ENCODE measurements around the gene ITPR3.

The ITPR3 gene

DNA sequence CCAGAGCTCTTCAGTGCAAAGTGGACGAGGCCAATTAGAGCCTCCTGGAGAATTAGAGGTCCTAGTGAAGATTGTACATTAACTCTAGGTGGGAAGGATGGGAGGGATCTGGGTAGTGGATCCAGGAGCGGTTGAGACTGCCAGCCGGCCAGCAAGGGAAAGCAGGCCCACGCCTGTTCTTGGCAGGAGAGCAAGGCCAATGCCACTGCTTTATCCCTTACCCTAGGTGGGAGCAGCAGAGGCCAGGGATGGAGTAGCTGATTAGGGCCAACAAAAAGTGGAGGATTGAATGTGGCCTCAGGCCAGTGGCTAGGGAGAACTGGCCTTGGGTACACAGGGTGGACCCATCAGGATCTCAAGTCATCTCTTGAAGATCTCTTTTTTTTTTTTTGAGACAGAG is 3.7 kb downstream of the ITPR3 start:
- Histone ChIP-seq H3K4me3 (ENCODE audit: low read depth, low read length, poor library complexity, severe bottlenecking) (no peak overlapping the region), H4K20me1 (ENCODE audit: insufficient read depth, low read length) (no peaks in the 10 kb centered on the region), H3K9me2 (ENCODE audit: low read depth, low read length) (no peaks in the 10 kb centered on the region), H3K4me2 (ENCODE audit: low read length) (no peak overlapping the region; the same call in 1 of the 2 replicates), H3K36me3 (ENCODE audit: insufficient read depth, low read length) (peaks cover 24% of the 10 kb centered on the region; the same call in 1 of the 2 replicates), H3K4me1 (ENCODE audit: insufficient read depth, low read length, severe bottlenecking) (peaks cover 83% of the 10 kb centered on the region), H3K9ac (ENCODE audit: low read length) (no peak overlapping the region; the same call in 1 of the 2 replicates), H3K9me3 (ENCODE audit: low read length) (no peaks in the 10 kb centered on the region), H2AFZ (ENCODE audit: low read length) (no peak overlapping the region), H3K27ac (ENCODE audit: low read depth, low read length, poor library complexity, severe bottlenecking) (peak overlapping the region; percentile 78), H3K79me2 (ENCODE audit: insufficient read depth, low read length) (0 out of 2 replicates have a peak, but pooled peaks cover 10% of the 10 kb centered on the region), H3F3A (ENCODE audit: insufficient read depth, low read length) (no peaks in the 10 kb centered on the region), H3K27me3 (ENCODE audit: insufficient read depth, low read length) (no peaks in the 10 kb centered on the region)
- TF ChIP-seq, protein P1, sequence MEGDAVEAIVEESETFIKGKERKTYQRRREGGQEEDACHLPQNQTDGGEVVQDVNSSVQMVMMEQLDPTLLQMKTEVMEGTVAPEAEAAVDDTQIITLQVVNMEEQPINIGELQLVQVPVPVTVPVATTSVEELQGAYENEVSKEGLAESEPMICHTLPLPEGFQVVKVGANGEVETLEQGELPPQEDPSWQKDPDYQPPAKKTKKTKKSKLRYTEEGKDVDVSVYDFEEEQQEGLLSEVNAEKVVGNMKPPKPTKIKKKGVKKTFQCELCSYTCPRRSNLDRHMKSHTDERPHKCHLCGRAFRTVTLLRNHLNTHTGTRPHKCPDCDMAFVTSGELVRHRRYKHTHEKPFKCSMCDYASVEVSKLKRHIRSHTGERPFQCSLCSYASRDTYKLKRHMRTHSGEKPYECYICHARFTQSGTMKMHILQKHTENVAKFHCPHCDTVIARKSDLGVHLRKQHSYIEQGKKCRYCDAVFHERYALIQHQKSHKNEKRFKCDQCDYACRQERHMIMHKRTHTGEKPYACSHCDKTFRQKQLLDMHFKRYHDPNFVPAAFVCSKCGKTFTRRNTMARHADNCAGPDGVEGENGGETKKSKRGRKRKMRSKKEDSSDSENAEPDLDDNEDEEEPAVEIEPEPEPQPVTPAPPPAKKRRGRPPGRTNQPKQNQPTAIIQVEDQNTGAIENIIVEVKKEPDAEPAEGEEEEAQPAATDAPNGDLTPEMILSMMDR (IDR thresholded peaks at IDR 0.05; ENCODE audit: low read length): no peak
- no peak for TF ChIP-seq EZH2 (IDR thresholded peaks at IDR 0.05; ENCODE audit: borderline replicate concordance, low read length)

DNA sequence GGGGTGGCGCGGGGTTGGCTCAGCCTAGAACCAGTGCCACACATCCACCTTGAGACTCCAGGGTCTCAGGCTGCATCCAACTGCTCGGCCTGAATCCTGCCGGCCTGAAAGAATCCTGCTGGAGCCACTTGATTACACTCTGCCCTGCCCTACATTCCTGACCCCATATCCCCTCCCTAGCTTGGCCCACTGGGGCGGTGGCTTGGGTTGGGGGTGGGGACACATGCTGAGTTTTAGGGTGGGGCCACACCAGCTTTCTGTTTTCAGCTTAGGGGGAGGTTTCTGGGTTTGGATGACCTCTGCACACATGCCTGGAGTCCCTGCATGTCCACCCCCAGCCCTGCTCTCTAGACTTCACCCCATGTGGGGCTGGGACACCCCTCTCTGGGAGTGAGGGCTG is 6.8 kb downstream of the ITPR3 start:
- H3K9me2 ChIP-seq (ENCODE audit: low read depth, low read length): no peaks in the 10 kb centered on the region
- peak overlapping the region; percentile 35; the same call in 1 of the 2 replicates for H3K9ac ChIP-seq (ENCODE audit: low read length)
- H3K9me3 ChIP-seq (ENCODE audit: low read length): no peaks in the 10 kb centered on the region
- H2AFZ ChIP-seq (ENCODE audit: low read length): no peak overlapping the region
- peak overlapping the region; percentile 48; the same call in 1 of the 2 replicates for H3K4me2 ChIP-seq (ENCODE audit: low read length)
- H3K4me1 ChIP-seq (ENCODE audit: insufficient read depth, low read length, severe bottlenecking): peaks cover 73% of the 10 kb centered on the region
- H3K36me3 ChIP-seq (ENCODE audit: insufficient read depth, low read length): peaks cover 24% of the 10 kb centered on the region; the same call in 1 of the 2 replicates
- H3K79me2 ChIP-seq (ENCODE audit: insufficient read depth, low read length): no peaks in the 10 kb centered on the region
- H3K4me3 ChIP-seq (ENCODE audit: low read depth, low read length, poor library complexity, severe bottlenecking): peak overlapping the region; percentile 23
- H3K27ac ChIP-seq (ENCODE audit: low read depth, low read length, poor library complexity, severe bottlenecking): peak overlapping the region; percentile 93
- no peaks in the 10 kb centered on the region for H3K27me3 ChIP-seq (ENCODE audit: insufficient read depth, low read length)
- H4K20me1 ChIP-seq (ENCODE audit: insufficient read depth, low read length): no peaks in the 10 kb centered on the region
- TF ChIP-seq, protein P1 (IDR thresholded peaks at IDR 0.05; ENCODE audit: low read length): no peak
- no peaks in the 10 kb centered on the region for H3F3A ChIP-seq (ENCODE audit: insufficient read depth, low read length)

DNA sequence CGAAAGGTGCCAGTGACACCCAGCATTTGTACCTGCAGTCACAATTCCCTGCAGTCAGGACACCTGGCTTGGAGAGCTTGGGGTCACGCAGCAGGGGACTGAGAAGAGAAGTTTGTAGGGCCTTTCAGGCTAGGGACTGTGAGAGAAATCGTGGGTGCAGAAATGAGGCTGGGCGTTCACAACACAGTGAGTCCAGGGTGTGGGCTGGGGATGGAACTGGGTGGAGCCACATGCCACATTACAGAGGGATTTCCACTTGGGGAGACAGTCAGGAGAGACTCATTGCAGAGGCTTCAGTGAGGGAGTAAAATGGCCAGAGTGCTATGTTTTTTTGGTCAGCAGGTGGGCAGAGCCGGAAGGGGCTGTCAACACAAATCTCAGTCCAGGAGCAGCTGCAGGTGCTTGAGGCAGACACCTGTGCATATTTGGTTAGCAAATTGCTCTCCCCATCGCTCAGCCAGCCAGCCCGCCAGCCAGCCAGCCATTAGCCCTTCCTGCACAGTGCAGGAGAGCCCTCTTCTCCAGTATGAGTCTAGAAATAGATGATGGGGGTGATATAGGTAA is 7.4 kb downstream of the ITPR3 start:
- Histone ChIP-seq H3K4me3 (ENCODE audit: low read depth, low read length, poor library complexity, severe bottlenecking) (peak overlapping the region; percentile 23), H3K36me3 (ENCODE audit: insufficient read depth, low read length) (peaks cover 22% of the 10 kb centered on the region; the same call in 1 of the 2 replicates), H3K9me3 (ENCODE audit: low read length) (no peaks in the 10 kb centered on the region), H3K4me2 (ENCODE audit: low read length) (peak overlapping the region; percentile 48), H3K27me3 (ENCODE audit: insufficient read depth, low read length) (no peaks in the 10 kb centered on the region), H4K20me1 (ENCODE audit: insufficient read depth, low read length) (no peaks in the 10 kb centered on the region), H3K9me2 (ENCODE audit: low read depth, low read length) (no peaks in the 10 kb centered on the region), H3K79me2 (ENCODE audit: insufficient read depth, low read length) (no peaks in the 10 kb centered on the region), H3K27ac (ENCODE audit: low read depth, low read length, poor library complexity, severe bottlenecking) (peak overlapping the region; percentile 93), H3K4me1 (ENCODE audit: insufficient read depth, low read length, severe bottlenecking) (peaks cover 72% of the 10 kb centered on the region), H3F3A (ENCODE audit: insufficient read depth, low read length) (no peaks in the 10 kb centered on the region), H3K9ac (ENCODE audit: low read length) (peak overlapping the region; percentile 35; the same call in 1 of the 2 replicates), H2AFZ (ENCODE audit: low read length) (no peak overlapping the region)
- TF ChIP-seq, protein P1 (IDR thresholded peaks at IDR 0.05; ENCODE audit: low read length): no peak
- TF ChIP-seq EZH2 (IDR thresholded peaks at IDR 0.05; ENCODE audit: borderline replicate concordance, low read length): no peak
